CD4-positive, alpha-beta T cell (primary cell): ENCODE results near the gene TBR1. TPM values are rescaled to one million over a fixed set of nuclear protein-coding genes. Genes with fewer than 3 reads are reported as not detected.
A peak's percentile ranks its signal among the peaks of the same experiment; 100 is the strongest.

Source experiments
- ATAC-seq: fragments of 200-7000 bp; cut with Tn5 transposase; one replicate; pipeline ENCODE4 v1.10.0; 2022; ENCODE audit warnings: mild to moderate bottlenecking; ENCODE audit not compliant: poor library complexity
- CTCF ChIA-PET: fragments of 350-600 bp; sonication (Branson Sonifier 250); formaldehyde crosslinking; loops from one replicate; lab custom pipeline; 2021; ENCODE audit warnings: antibody characterized with exemption, inconsistent platforms; lab: Charles Lee
- POLR2A ChIA-PET: fragments of 350-600 bp; sonication (Branson Sonifier 250); formaldehyde crosslinking; loops from one replicate; lab custom pipeline; 2021; ENCODE audit warnings: antibody characterized with exemption, inconsistent platforms; lab: Charles Lee
- DNase-seq, 14 experiments: peaks; one replicate each; pipeline ENCODE4 v3.0.0-alpha.2; 2013 to 2020; ENCODE audit warnings: mixed read lengths in 2 of 14
- H3K27ac ChIP-seq, 2 donors: one replicate each; pipeline versions ENCODE4 v1.5.1 to v1.7.0; 2013; ENCODE audit warnings: low read length in 2 of 2, low read depth in 1 of 2, mild to moderate bottlenecking in 1 of 2
- H3K27me3 ChIP-seq, 2 experiments: 1 replicate in 1 of 2; 2 replicates in 1 of 2; pipeline versions ENCODE4 v1.6.1 to v1.7.0; 2013; ENCODE audit warnings: low read length in 2 of 2, control low read depth in 1 of 2, mild to moderate bottlenecking in 1 of 2, moderate library complexity in 1 of 2; ENCODE audit not compliant: insufficient read depth in 2 of 2, control insufficient read depth in 1 of 2
- H3K36me3 ChIP-seq: one replicate; pipeline ENCODE4 v1.6.1; 2013; ENCODE audit warnings: low read length, control low read depth; ENCODE audit not compliant: insufficient read depth
- H3K4me1 ChIP-seq: one replicate; pipeline ENCODE4 v1.6.1; 2013; ENCODE audit warnings: low read length, control low read depth; ENCODE audit not compliant: insufficient read depth
- H3K4me3 ChIP-seq: one replicate; pipeline ENCODE4 v1.5.1; 2013; ENCODE audit warnings: mild to moderate bottlenecking, low read length, moderate library complexity
- H3K9me3 ChIP-seq, 2 experiments: 1 replicate in 1 of 2; 2 replicates in 1 of 2; pipeline versions ENCODE4 v1.6.1 to v1.7.0; 2013; ENCODE audit warnings: low read length in 2 of 2, mild to moderate bottlenecking in 2 of 2, control low read depth in 1 of 2, moderate library complexity in 1 of 2; ENCODE audit not compliant: control insufficient read depth in 1 of 2, insufficient read depth in 1 of 2
- H3K27ac Mint-ChIP-seq: one replicate; pipeline ENCODE4 v1.8.0; 2020; ENCODE audit warnings: mixed read lengths
- H3K27me3 Mint-ChIP-seq: one replicate; pipeline ENCODE4 v1.8.0; 2021; ENCODE audit warnings: mixed read lengths
- H3K36me3 Mint-ChIP-seq: one replicate; pipeline ENCODE4 v1.8.0; 2021; ENCODE audit warnings: low read depth, mixed read lengths
- H3K4me1 Mint-ChIP-seq: one replicate; pipeline ENCODE4 v1.8.0; 2021; ENCODE audit warnings: low read depth, mixed read lengths
- H3K4me3 Mint-ChIP-seq: one replicate; pipeline ENCODE4 v1.8.0; 2020; ENCODE audit warnings: mild to moderate bottlenecking, mixed read lengths
- H3K9me3 Mint-ChIP-seq: one replicate; pipeline ENCODE4 v1.8.0; 2020; ENCODE audit warnings: mixed read lengths
- intact Hi-C, 2 experiments: fragments of 100-400 bp; cut with DNase I in 1 of 2; cut with micrococcal nuclease in 1 of 2; formaldehyde crosslinking; loops; one replicate each; pipeline versions ENCODE4 v1.15.1 to v1.9.0; 2023 to 2025; cut with DNase I, micrococcal nuclease
- total RNA-seq, 174 experiments: library from RNA in 2 of 174; stranded (reverse) in 2 of 174; gene quantifications; one replicate each; pipeline ENCODE4 v1.2.3 and lab custom pipeline; 2021 to 2026
- TF ChIP-seq, protein P1 (sequence below): fragments of 200-600 bp; IDR thresholded peaks from one replicate; pipeline ENCODE4 v1.8.0; 2022; ENCODE audit warnings: antibody characterized with exemption, mild to moderate bottlenecking

Gene TBR1
- total RNA-seq, 2 experiments from 2014 or later: not detected

- Histone ChIP-seq H3K27me3 (peaks cover 71 to 99% of the 10 kb centered on the region in 2 experiments), H3K4me3 (no peak overlapping the region), H3K4me1 (peaks cover 31% of the 10 kb centered on the region), H3K27ac (no peak overlapping the region), H3K36me3 (no peaks in the 10 kb centered on the region), H3K9me3 (peaks cover 10 to 29% of the 10 kb centered on the region in 2 experiments)
- Mint-ChIP-seq H3K9me3 (peaks cover 2% of the 10 kb centered on the region), H3K4me3 (no peak overlapping the region), H3K4me1 (peaks cover 41% of the 10 kb centered on the region), H3K27ac (no peak overlapping the region), H3K36me3 (no peaks in the 10 kb centered on the region), H3K27me3 (peaks cover 90% of the 10 kb centered on the region)
- ChIA-PET CTCF (interaction anchor here (0.9 kb wide), 1 partner anchor 44 kb away, joined by 3 read pairs; no protein-coding TSS in a partner anchor), POLR2A (interaction anchor here (2.2 kb wide), 1 partner anchor 9 kb away, joined by 6 read pairs; the partner anchor contains the start of gene TBR1)
- intact Hi-C loops: no loop called here
- ATAC-seq: no peak
- TF ChIP-seq, protein P1, sequence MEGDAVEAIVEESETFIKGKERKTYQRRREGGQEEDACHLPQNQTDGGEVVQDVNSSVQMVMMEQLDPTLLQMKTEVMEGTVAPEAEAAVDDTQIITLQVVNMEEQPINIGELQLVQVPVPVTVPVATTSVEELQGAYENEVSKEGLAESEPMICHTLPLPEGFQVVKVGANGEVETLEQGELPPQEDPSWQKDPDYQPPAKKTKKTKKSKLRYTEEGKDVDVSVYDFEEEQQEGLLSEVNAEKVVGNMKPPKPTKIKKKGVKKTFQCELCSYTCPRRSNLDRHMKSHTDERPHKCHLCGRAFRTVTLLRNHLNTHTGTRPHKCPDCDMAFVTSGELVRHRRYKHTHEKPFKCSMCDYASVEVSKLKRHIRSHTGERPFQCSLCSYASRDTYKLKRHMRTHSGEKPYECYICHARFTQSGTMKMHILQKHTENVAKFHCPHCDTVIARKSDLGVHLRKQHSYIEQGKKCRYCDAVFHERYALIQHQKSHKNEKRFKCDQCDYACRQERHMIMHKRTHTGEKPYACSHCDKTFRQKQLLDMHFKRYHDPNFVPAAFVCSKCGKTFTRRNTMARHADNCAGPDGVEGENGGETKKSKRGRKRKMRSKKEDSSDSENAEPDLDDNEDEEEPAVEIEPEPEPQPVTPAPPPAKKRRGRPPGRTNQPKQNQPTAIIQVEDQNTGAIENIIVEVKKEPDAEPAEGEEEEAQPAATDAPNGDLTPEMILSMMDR: no peak
- no peak for DNase-seq
Measured at GRCh38 chr2:161424891-161425727, 9.0 kb downstream of the TBR1 start.

GRCh38 chr2:161425728-161426454 is 9.8 kb downstream of the TBR1 start:
- ATAC-seq (no peak), DNase-seq (no peak)
- H3K9me3 ChIP-seq: peaks cover 10 to 25% of the 10 kb centered on the region in 2 experiments
- ChIA-PET CTCF (no interaction called here), POLR2A (interaction anchor here (2.2 kb wide), 1 partner anchor 10 kb away, joined by 6 read pairs; the partner anchor contains the start of gene TBR1)
- H3K36me3 ChIP-seq: no peaks in the 10 kb centered on the region
- Mint-ChIP-seq H3K36me3 (no peaks in the 10 kb centered on the region), H3K4me1 (peaks cover 41% of the 10 kb centered on the region), H3K9me3 (peaks cover 2% of the 10 kb centered on the region), H3K27me3 (peaks cover 90% of the 10 kb centered on the region), H3K27ac (no peak overlapping the region), H3K4me3 (peak overlapping the region; percentile 43)
- intact Hi-C loops: no loop called here
- H3K4me1 ChIP-seq: peaks cover 31% of the 10 kb centered on the region
- peaks cover 68 to 99% of the 10 kb centered on the region in 2 experiments for H3K27me3 ChIP-seq
- TF ChIP-seq, protein P1: no peak
- H3K4me3 ChIP-seq: no peak overlapping the region
- no peak overlapping the region for H3K27ac ChIP-seq

DNA sequence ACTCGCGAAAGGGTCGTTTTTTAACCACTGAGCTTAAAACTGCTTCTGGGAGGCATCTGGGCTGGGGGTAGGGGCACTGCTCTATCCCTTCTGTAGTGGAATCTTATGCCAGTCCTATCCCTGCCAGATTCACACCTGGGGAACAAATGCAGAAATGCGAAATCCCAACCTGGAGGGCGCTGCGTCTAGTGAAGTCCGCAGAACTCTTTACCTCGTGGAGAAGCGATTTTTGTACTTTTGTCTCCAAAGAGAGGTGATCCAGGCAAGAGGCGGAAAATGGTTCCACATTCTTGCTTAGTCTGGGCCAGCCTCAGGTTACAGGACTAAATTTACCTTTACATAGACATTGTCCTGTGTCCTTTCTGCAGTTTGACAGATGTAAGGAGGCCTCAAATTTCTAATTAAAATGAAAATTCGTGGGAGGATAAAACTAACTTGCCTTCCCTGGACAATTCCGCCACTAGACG is 10.4 kb downstream of the TBR1 start:
- Histone ChIP-seq H3K4me1 (peaks cover 31% of the 10 kb centered on the region), H3K27me3 (peaks cover 62 to 99% of the 10 kb centered on the region in 2 experiments), H3K9me3 (peaks cover 10 to 25% of the 10 kb centered on the region in 2 experiments), H3K27ac (no peak overlapping the region), H3K4me3 (no peak overlapping the region), H3K36me3 (no peaks in the 10 kb centered on the region)
- peaks cover 88% of the 10 kb centered on the region for H3K27me3 Mint-ChIP-seq
- intact Hi-C loops: no loop called here
- no peaks in the 10 kb centered on the region for H3K36me3 Mint-ChIP-seq
- CTCF ChIA-PET: no interaction called here
- TF ChIP-seq, protein P1: no peak
- ATAC-seq (no peak), DNase-seq (no peak)
- POLR2A ChIA-PET: no interaction called here
- no peak overlapping the region for H3K27ac Mint-ChIP-seq
- peak overlapping the region; percentile 48 for H3K4me3 Mint-ChIP-seq
- H3K4me1 Mint-ChIP-seq: peaks cover 41% of the 10 kb centered on the region
- H3K9me3 Mint-ChIP-seq: peaks cover 2% of the 10 kb centered on the region
